ENCODE measurements around the gene SLC16A11. TPM values are rescaled to one million over a fixed set of nuclear protein-coding genes. Genes with fewer than 3 reads are reported as not detected.
A peak's percentile ranks its signal among the peaks of the same experiment; 100 is the strongest.

Gene SLC16A11
- total and polyA plus RNA-seq, 10 of the 15 experiments (the other 5 are each of a cell fraction or from before 2014, with no cell fraction given): 0.11 to 2.7 (median 0.84) TPM

DNA sequence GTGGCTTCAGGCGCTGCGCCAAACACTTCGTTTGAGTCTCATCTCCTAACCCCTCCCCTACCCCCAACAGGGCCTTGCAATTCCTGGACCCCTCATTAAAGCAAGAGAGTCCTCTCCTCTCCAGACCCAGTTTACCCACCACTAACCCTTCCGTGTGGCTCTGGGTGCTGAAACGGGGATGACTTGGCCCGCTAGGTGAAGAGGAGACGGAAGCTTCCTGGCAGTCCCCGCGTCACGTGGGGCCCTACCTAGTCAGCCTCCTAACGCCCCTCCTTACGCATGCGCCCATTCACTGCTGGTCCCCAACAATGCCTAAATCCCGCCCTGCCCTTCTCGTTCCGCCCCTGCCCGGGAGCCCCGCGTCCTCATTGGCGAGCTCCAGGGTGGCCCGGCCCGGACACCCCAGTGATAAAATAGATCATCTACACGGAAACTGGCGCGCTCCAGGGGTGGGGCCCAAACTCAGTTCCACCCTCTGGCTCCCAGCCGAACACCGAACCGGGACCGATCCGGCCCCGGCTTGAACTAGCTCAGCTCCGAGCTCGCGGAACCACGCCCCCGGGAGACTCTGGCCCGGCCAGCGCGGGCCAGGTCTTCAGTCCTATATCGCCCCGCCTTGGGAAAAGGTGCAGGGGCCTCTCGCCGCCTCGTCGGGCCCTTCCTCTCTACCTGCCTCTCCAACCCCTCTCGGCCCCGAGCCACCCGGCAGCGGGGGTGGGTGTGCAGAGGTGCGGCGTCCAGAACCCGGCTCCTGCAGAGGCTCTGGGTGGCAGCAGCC is 8.1 kb downstream of the SLC16A11 start, which contains the start of gene SLC16A13 (continued):
- no peak; the same call in none of the 2 replicates for TF ChIP-seq RFX5 (IDR thresholded peaks at IDR 0.05; ENCODE audit: low read depth, low read length)
- TF ChIP-seq SREBF1 (IDR thresholded peaks at IDR 0.05; ENCODE audit: low read length): no peak
- TF ChIP-seq HDAC6 (IDR thresholded peaks at IDR 0.05; ENCODE audit: unreplicated experiment): no peak
- 0 out of 2 replicates have a peak, but pooled peaks have one; percentile 10 for TF ChIP-seq TCF12 (IDR thresholded peaks at IDR 0.05; ENCODE audit: low read depth, low read length)
- TF ChIP-seq, protein P1, sequence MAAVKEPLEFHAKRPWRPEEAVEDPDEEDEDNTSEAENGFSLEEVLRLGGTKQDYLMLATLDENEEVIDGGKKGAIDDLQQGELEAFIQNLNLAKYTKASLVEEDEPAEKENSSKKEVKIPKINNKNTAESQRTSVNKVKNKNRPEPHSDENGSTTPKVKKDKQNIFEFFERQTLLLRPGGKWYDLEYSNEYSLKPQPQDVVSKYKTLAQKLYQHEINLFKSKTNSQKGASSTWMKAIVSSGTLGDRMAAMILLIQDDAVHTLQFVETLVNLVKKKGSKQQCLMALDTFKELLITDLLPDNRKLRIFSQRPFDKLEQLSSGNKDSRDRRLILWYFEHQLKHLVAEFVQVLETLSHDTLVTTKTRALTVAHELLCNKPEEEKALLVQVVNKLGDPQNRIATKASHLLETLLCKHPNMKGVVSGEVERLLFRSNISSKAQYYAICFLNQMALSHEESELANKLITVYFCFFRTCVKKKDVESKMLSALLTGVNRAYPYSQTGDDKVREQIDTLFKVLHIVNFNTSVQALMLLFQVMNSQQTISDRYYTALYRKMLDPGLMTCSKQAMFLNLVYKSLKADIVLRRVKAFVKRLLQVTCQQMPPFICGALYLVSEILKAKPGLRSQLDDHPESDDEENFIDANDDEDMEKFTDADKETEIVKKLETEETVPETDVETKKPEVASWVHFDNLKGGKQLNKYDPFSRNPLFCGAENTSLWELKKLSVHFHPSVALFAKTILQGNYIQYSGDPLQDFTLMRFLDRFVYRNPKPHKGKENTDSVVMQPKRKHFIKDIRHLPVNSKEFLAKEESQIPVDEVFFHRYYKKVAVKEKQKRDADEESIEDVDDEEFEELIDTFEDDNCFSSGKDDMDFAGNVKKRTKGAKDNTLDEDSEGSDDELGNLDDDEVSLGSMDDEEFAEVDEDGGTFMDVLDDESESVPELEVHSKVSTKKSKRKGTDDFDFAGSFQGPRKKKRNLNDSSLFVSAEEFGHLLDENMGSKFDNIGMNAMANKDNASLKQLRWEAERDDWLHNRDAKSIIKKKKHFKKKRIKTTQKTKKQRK (IDR thresholded peaks at IDR 0.05; ENCODE audit: low read depth, low read length): no peak
- TF ChIP-seq CREM (IDR thresholded peaks at IDR 0.05; ENCODE audit: low read depth): peak; percentile 35; the same call in 1 of the 2 replicates
- no peak for TF ChIP-seq TCF7 (IDR thresholded peaks at IDR 0.05; ENCODE audit: borderline replicate concordance)
- TF ChIP-seq MTA2 (IDR thresholded peaks at IDR 0.05; ENCODE audit: low read depth): no peak; the same call in 1 of the 2 replicates
- TF ChIP-seq TCF3 (IDR thresholded peaks at IDR 0.05; ENCODE audit: borderline replicate concordance, insufficient read depth, low read depth, low read length): no peak
- TF ChIP-seq CHD4 (IDR thresholded peaks at IDR 0.05): no peak
- no peak for TF ChIP-seq STAT3 (IDR thresholded peaks at IDR 0.05; ENCODE audit: low read depth, low read length)
- no peak for TF ChIP-seq FOS (IDR thresholded peaks at IDR 0.05; ENCODE audit: borderline replicate concordance, extremely low read depth, insufficient read length)
- TF ChIP-seq, protein P2, sequence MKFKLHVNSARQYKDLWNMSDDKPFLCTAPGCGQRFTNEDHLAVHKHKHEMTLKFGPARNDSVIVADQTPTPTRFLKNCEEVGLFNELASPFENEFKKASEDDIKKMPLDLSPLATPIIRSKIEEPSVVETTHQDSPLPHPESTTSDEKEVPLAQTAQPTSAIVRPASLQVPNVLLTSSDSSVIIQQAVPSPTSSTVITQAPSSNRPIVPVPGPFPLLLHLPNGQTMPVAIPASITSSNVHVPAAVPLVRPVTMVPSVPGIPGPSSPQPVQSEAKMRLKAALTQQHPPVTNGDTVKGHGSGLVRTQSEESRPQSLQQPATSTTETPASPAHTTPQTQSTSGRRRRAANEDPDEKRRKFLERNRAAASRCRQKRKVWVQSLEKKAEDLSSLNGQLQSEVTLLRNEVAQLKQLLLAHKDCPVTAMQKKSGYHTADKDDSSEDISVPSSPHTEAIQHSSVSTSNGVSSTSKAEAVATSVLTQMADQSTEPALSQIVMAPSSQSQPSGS (IDR thresholded peaks at IDR 0.05; ENCODE audit: low read length): no peak
- TF ChIP-seq PML (IDR thresholded peaks at IDR 0.05; ENCODE audit: low read length): peak; percentile 95
- no peak for TF ChIP-seq RCOR1 (conservative IDR thresholded peaks at IDR 0.05; ENCODE audit: low read depth, low read length)
- 0 out of 4 replicates have a peak, but pooled peaks of 1 of the 2 experiments have one; percentile 35 for TF ChIP-seq ETV6 (conservative IDR thresholded peaks at IDR 0.05 in 1 of 2, IDR thresholded peaks at IDR 0.05 in 1 of 2; ENCODE audit: borderline replicate concordance in 1 of 2, low read depth in 1 of 2)
- TF ChIP-seq, protein P3, sequence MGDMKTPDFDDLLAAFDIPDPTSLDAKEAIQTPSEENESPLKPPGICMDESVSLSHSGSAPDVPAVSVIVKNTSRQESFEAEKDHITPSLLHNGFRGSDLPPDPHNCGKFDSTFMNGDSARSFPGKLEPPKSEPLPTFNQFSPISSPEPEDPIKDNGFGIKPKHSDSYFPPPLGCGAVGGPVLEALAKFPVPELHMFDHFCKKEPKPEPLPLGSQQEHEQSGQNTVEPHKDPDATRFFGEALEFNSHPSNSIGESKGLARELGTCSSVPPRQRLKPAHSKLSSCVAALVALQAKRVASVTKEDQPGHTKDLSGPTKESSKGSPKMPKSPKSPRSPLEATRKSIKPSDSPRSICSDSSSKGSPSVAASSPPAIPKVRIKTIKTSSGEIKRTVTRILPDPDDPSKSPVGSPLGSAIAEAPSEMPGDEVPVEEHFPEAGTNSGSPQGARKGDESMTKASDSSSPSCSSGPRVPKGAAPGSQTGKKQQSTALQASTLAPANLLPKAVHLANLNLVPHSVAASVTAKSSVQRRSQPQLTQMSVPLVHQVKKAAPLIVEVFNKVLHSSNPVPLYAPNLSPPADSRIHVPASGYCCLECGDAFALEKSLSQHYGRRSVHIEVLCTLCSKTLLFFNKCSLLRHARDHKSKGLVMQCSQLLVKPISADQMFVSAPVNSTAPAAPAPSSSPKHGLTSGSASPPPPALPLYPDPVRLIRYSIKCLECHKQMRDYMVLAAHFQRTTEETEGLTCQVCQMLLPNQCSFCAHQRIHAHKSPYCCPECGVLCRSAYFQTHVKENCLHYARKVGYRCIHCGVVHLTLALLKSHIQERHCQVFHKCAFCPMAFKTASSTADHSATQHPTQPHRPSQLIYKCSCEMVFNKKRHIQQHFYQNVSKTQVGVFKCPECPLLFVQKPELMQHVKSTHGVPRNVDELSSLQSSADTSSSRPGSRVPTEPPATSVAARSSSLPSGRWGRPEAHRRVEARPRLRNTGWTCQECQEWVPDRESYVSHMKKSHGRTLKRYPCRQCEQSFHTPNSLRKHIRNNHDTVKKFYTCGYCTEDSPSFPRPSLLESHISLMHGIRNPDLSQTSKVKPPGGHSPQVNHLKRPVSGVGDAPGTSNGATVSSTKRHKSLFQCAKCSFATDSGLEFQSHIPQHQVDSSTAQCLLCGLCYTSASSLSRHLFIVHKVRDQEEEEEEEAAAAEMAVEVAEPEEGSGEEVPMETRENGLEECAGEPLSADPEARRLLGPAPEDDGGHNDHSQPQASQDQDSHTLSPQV (IDR thresholded peaks at IDR 0.05): no peak
- no peak for TF ChIP-seq NR2C2 (IDR thresholded peaks at IDR 0.05; ENCODE audit: borderline replicate concordance, control insufficient read depth, insufficient read length, low read depth)
- TF ChIP-seq DPF2 (IDR thresholded peaks at IDR 0.05): no peak; the same call in 1 of the 2 replicates

All from GM12878 (cell line).